ENCODE data around the gene CARS2.

Gene CARS2

DNA sequence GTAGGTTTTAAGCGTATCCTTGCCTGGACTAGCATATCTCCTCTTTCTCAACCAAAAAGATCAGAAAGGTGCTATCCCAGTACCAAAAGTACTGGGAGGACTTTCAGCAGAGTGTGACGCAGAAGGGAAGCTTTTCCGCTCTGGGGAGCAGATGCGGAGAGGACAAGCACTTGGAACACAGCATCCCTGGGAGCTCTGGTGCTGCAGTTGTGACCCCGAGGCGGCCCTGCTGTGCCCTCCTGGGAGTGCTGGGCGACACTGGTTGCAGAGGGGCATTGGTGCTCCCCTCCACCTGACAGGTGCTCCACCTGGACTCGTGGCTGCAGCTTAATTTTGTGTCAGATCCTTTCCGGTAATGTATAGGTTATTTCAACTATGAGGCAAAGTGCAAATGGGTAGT lies 87.1 kb downstream of the CARS2 start (continued):
- TF ChIP-seq, protein P1, sequence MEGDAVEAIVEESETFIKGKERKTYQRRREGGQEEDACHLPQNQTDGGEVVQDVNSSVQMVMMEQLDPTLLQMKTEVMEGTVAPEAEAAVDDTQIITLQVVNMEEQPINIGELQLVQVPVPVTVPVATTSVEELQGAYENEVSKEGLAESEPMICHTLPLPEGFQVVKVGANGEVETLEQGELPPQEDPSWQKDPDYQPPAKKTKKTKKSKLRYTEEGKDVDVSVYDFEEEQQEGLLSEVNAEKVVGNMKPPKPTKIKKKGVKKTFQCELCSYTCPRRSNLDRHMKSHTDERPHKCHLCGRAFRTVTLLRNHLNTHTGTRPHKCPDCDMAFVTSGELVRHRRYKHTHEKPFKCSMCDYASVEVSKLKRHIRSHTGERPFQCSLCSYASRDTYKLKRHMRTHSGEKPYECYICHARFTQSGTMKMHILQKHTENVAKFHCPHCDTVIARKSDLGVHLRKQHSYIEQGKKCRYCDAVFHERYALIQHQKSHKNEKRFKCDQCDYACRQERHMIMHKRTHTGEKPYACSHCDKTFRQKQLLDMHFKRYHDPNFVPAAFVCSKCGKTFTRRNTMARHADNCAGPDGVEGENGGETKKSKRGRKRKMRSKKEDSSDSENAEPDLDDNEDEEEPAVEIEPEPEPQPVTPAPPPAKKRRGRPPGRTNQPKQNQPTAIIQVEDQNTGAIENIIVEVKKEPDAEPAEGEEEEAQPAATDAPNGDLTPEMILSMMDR (tag by site-specific recombination; IDR thresholded peaks at IDR 0.05): no peak
- no peak for TF ChIP-seq ZFP69B (tag by site-specific recombination; IDR thresholded peaks at IDR 0.05)

- Histone ChIP-seq H3K4me3 (ENCODE audit: low read depth, low read length) (no peak overlapping the region), H3K36me3 (ENCODE audit: control insufficient read depth in 2 of 2, insufficient read depth in 1 of 2, low read length in 2 of 2) (peaks cover 0 to 11% of the 10 kb centered on the region in 2 experiments; a peak in 1 of 3 replicates), H3K27ac (ENCODE audit: extremely low read depth, low read depth, low read length) (no peak overlapping the region), H3K4me1 (ENCODE audit: control insufficient read depth, insufficient read depth, low read length) (no peaks in the 10 kb centered on the region), H3K9me3 (ENCODE audit: control insufficient read depth, insufficient read depth, low read depth, low read length) (no peaks in the 10 kb centered on the region)
- no peak for TF ChIP-seq KLF7 (tag by site-specific recombination; IDR thresholded peaks at IDR 0.05; ENCODE audit: borderline replicate concordance)
- TF ChIP-seq ZNF426 (tag by site-specific recombination; IDR thresholded peaks at IDR 0.05): no peak
- no peak for TF ChIP-seq ZNF544 (tag by site-specific recombination; IDR thresholded peaks at IDR 0.05)
- TF ChIP-seq ZNF701 (tag by site-specific recombination; IDR thresholded peaks at IDR 0.05): no peak
- no peak for TF ChIP-seq ZBTB26 (tag by site-specific recombination; optimal IDR thresholded peaks at IDR 0.05)
- no peak for TF ChIP-seq ZNF404 (tag by site-specific recombination; IDR thresholded peaks at IDR 0.05)
- TF ChIP-seq PRDM4 (tag by site-specific recombination; IDR thresholded peaks at IDR 0.05): no peak
- TF ChIP-seq SCRT2 (tag by site-specific recombination; IDR thresholded peaks at IDR 0.05): no peak
- TF ChIP-seq ZNF747 (tag by site-specific recombination; IDR thresholded peaks at IDR 0.05): no peak
- no peak for TF ChIP-seq ZNF658 (tag by site-specific recombination; IDR thresholded peaks at IDR 0.05)
- TF ChIP-seq ZBTB20 (tag by site-specific recombination; IDR thresholded peaks at IDR 0.05): no peak
- no peak for TF ChIP-seq ZNF221 (tag by site-specific recombination; IDR thresholded peaks at IDR 0.05; ENCODE audit: borderline replicate concordance)
- ChIA-PET POLR2A (no interaction called here), CTCF (interaction anchor here (0.6 to 0.7 kb wide), 2 partner anchors 15 to 908 kb away, joined by 3 to 5 read pairs; no protein-coding TSS in a partner anchor)
These were observed 87.7 kb downstream of the CARS2 start for GRCh38 chr13:110618167-110618566.

GRCh38 chr13:110617321-110618072 lies 88.4 kb downstream of the CARS2 start:
- Histone ChIP-seq H3K27ac (ENCODE audit: extremely low read depth, low read depth, low read length) (no peak overlapping the region), H3K4me1 (ENCODE audit: control insufficient read depth, insufficient read depth, low read length) (no peaks in the 10 kb centered on the region), H3K36me3 (ENCODE audit: control insufficient read depth in 2 of 2, insufficient read depth in 1 of 2, low read length in 2 of 2) (peaks cover 0 to 5% of the 10 kb centered on the region in 2 experiments; a peak in 1 of 3 replicates), H3K9me3 (ENCODE audit: control insufficient read depth, insufficient read depth, low read depth, low read length) (no peaks in the 10 kb centered on the region), H3K4me3 (ENCODE audit: low read depth, low read length) (no peak overlapping the region; the same call in 1 of the 2 replicates)
- POLR2A ChIA-PET: interaction anchor here (1.3 kb wide), 1 partner anchor 95 kb away, joined by 3 read pairs; no protein-coding TSS in a partner anchor
- CTCF ChIA-PET: interaction anchor here (0.6 to 1.1 kb wide), 3 partner anchors 201 to 281 kb away, joined by 3 read pairs; no protein-coding TSS in a partner anchor
- TF ChIP-seq ZNF692 (tag by site-specific recombination; IDR thresholded peaks at IDR 0.05) (0 out of 2 replicates have a peak, but pooled peaks have one; percentile 40), ZNF626 (tag by site-specific recombination; IDR thresholded peaks at IDR 0.05) (no peak), ZNF19 (tag by site-specific recombination; IDR thresholded peaks at IDR 0.05; ENCODE audit: low read depth) (no peak), FEZF1 (tag by site-specific recombination; IDR thresholded peaks at IDR 0.05) (peak; percentile 60), KLF1 (tag by site-specific recombination; IDR thresholded peaks at IDR 0.05) (no peak), ZNF391 (tag by site-specific recombination; IDR thresholded peaks at IDR 0.05; ENCODE audit: borderline replicate concordance, low read depth) (no peak), ZBTB7A (tag by site-specific recombination; IDR thresholded peaks at IDR 0.05; ENCODE audit: low read depth) (no peak), ZNF544 (tag by site-specific recombination; IDR thresholded peaks at IDR 0.05) (no peak), ZNF248 (tag by site-specific recombination; IDR thresholded peaks at IDR 0.05) (no peak), ZBTB17 (tag by site-specific recombination; IDR thresholded peaks at IDR 0.05) (peak; percentile 39; the same call in 1 of the 2 replicates), ZNF354C (tag by site-specific recombination; IDR thresholded peaks at IDR 0.05; ENCODE audit: borderline replicate concordance, low read depth) (no peak), GLI4 (tag by site-specific recombination; IDR thresholded peaks at IDR 0.05) (no peak), ZNF629 (tag by site-specific recombination; IDR thresholded peaks at IDR 0.05) (peak; percentile 79), ZNF555 (tag by site-specific recombination; conservative IDR thresholded peaks at IDR 0.05) (no peak)

Data from HEK293 (cell line).